HFF-Myc (cell line): ENCODE results near the gene ASCC3.
A peak's percentile ranks its signal among the peaks of the same experiment; 100 is the strongest.

Experiments used
- DNase-seq: peaks from one replicate; pipeline ENCODE4 v3.0.0-alpha.2; 2011; ENCODE audit warnings: low read depth; ENCODE audit errors: extremely low read depth
- H3K4me3 ChIP-seq: replicated peaks from 2 replicates; pipeline ENCODE4 v1.5.1; 2011; ENCODE audit warnings: low read depth, mild to moderate bottlenecking, control low read depth, low read length
- TF ChIP-seq, protein P1 (sequence below): IDR thresholded peaks from 2 replicates; pipeline ENCODE4 v1.5.1; 2012; ENCODE audit warnings: mild to moderate bottlenecking, low read depth, low read length, control low read depth; ENCODE audit errors: missing control alignments

The ASCC3 gene

GRCh38 chr6:100517633-100518032 lies 363.5 kb downstream of the ASCC3 start:
- TF ChIP-seq, protein P1, sequence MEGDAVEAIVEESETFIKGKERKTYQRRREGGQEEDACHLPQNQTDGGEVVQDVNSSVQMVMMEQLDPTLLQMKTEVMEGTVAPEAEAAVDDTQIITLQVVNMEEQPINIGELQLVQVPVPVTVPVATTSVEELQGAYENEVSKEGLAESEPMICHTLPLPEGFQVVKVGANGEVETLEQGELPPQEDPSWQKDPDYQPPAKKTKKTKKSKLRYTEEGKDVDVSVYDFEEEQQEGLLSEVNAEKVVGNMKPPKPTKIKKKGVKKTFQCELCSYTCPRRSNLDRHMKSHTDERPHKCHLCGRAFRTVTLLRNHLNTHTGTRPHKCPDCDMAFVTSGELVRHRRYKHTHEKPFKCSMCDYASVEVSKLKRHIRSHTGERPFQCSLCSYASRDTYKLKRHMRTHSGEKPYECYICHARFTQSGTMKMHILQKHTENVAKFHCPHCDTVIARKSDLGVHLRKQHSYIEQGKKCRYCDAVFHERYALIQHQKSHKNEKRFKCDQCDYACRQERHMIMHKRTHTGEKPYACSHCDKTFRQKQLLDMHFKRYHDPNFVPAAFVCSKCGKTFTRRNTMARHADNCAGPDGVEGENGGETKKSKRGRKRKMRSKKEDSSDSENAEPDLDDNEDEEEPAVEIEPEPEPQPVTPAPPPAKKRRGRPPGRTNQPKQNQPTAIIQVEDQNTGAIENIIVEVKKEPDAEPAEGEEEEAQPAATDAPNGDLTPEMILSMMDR = no peak
- DNase-seq = no peak
- H3K4me3 ChIP-seq = no peak overlapping the region

GRCh38 chr6:100517106-100517505 lies 364.0 kb downstream of the ASCC3 start:
- DNase-seq = no peak
- TF ChIP-seq, protein P1 = no peak
- H3K4me3 ChIP-seq = no peak overlapping the region

DNA sequence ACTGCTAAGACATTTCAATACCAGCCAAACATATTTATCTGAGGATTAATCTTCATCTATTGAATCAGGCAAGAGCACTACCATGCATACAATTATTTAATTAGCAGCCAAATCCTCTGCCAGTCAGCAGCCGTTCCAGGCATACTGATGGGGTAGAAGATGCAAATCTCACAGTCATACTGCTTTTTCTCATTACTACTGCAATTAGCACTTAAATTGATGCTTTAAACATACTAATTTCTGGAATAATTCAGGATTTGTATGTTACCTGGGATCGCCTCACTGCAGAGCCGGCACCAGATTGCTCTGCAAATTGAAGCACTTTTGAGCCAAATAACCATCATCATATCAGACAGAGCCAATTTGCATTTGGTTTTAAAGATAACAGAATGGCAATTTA lies 366.5 kb downstream of the ASCC3 start:
- TF ChIP-seq, protein P1 = no peak
- DNase-seq = no peak
- no peak overlapping the region for H3K4me3 ChIP-seq

- peak; percentile 2 for DNase-seq
- TF ChIP-seq, protein P1 = no peak
- H3K4me3 ChIP-seq = no peak overlapping the region
Measured at GRCh38 chr6:100512203-100512862, 368.8 kb downstream of the ASCC3 start.

- H3K4me3 ChIP-seq = no peak overlapping the region
- TF ChIP-seq, protein P1 = no peak
- DNase-seq = no peak
Measured at GRCh38 chr6:100509101-100509500, 372.0 kb downstream of the ASCC3 start.

DNA sequence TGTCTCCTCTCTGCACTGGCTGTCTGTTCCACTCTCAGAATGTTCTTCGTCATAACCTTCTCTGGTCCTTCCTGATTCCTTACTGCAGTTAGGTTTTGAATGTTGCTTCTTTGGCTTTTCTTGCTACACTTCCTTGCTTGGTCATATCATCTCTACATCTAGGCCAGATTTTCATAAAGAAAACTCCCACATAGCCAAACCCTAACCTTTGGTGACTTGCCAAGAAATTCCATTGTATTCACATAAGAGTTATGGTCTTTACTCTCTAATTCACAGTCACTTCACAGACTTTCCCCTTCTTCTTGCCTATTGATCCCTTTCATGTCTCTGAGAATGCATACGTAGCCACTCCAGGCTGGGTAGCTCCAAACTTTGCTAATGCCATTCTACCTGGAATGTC lies 374.5 kb downstream of the ASCC3 start:
- no peak overlapping the region for H3K4me3 ChIP-seq
- no peak for DNase-seq
- TF ChIP-seq, protein P1 = no peak
